ENCODE data around the gene ADAMTS3.

DNA sequence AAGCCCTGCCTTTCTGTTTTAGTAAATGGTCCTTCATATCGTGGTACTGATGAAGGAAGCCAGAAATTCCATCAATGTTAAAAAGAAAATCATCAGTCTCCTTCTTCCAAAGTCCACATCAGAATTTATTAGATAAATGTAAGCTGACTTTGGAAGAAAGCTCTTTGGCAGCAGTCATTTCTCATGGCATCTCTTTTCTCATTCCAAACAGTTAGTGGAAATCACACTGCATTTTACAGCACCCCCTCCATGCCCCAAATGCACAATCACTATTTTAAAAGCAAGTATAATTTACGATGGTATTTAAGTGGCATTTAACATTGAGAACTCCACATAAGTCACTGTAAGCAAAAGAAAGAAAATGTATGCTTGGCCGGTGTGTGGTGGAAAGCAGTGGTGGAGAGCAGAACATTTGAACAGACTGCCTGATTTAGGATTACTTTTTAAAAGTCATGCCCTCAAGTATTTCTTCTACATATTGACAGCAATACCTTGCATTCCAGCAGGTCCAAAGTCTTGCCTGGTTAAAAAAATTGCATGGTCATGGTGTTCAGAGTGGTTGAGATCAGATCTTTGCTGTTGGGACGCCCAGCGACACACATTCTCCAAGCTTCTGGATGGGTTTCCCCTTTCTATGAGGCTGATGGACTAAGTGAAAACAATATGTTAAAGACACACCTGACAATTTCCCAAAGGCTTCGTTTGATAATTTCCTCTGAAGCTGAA, 248.6 kb downstream of the ADAMTS3 start:
- TF ChIP-seq, protein P1, sequence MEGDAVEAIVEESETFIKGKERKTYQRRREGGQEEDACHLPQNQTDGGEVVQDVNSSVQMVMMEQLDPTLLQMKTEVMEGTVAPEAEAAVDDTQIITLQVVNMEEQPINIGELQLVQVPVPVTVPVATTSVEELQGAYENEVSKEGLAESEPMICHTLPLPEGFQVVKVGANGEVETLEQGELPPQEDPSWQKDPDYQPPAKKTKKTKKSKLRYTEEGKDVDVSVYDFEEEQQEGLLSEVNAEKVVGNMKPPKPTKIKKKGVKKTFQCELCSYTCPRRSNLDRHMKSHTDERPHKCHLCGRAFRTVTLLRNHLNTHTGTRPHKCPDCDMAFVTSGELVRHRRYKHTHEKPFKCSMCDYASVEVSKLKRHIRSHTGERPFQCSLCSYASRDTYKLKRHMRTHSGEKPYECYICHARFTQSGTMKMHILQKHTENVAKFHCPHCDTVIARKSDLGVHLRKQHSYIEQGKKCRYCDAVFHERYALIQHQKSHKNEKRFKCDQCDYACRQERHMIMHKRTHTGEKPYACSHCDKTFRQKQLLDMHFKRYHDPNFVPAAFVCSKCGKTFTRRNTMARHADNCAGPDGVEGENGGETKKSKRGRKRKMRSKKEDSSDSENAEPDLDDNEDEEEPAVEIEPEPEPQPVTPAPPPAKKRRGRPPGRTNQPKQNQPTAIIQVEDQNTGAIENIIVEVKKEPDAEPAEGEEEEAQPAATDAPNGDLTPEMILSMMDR (IDR thresholded peaks at IDR 0.05): no peak
- no peak for TF ChIP-seq POLR2AphosphoS5 (IDR thresholded peaks at IDR 0.05; ENCODE audit: low read depth, low read length)
- TF ChIP-seq SIN3A (IDR thresholded peaks at IDR 0.05; ENCODE audit: borderline replicate concordance, insufficient read depth, low read depth, low read length): no peak
- no peak for TF ChIP-seq REST (IDR thresholded peaks at IDR 0.05; ENCODE audit: insufficient read depth in 1 of 2, low read depth in 2 of 2, low read length in 1 of 2)
- no peak for TF ChIP-seq TCF7L2 (IDR thresholded peaks at IDR 0.05; ENCODE audit: low read depth, low read length)

Data from Panc1 (cell line).